Lower lobe of right lung (tissue), 2 donors: ENCODE results near the gene ARPC3. TPM values are rescaled to one million over a fixed set of nuclear protein-coding genes. Genes with fewer than 3 reads are reported as not detected.
"Not testable (repeated sequence)": the region's sequence is repeated elsewhere in the genome, so short reads cannot be mapped to it uniquely, and the experiment has no call there.

Source experiments
- ATAC-seq, 2 donors: fragments of 200-7000 bp; cut with Tn5 transposase; one replicate each; pipeline ENCODE4 v1.9.1; 2020 to 2022; ENCODE audit warnings: mild to moderate bottlenecking in 2 of 2, moderate library complexity in 2 of 2
- DNase-seq: peaks from one replicate; pipeline ENCODE4 v3.0.0-alpha.2; 2020
- H3K27ac ChIP-seq: fragments of 200-600 bp; one replicate; pipeline ENCODE4 v1.8.0; 2022
- H3K27me3 ChIP-seq: fragments of 200-600 bp; one replicate; pipeline ENCODE4 v1.8.0; 2022; ENCODE audit warnings: low read depth
- H3K36me3 ChIP-seq: fragments of 200-600 bp; one replicate; pipeline ENCODE4 v1.8.0; 2022; ENCODE audit warnings: mild to moderate bottlenecking
- H3K4me1 ChIP-seq: fragments of 200-600 bp; one replicate; pipeline ENCODE4 v1.8.0; 2022
- H3K4me3 ChIP-seq: fragments of 200-600 bp; one replicate; pipeline ENCODE4 v1.8.0; 2022; ENCODE audit warnings: mild to moderate bottlenecking
- H3K9me3 ChIP-seq: fragments of 200-600 bp; one replicate; pipeline ENCODE4 v1.8.0; 2022
- CTCF ChIP-seq: fragments of 200-600 bp; IDR thresholded peaks from one replicate; pipeline ENCODE4 v1.8.0; 2022; ENCODE audit warnings: antibody characterized with exemption, mild to moderate bottlenecking
- intact Hi-C: fragments of 100-400 bp; cut with DNase I; formaldehyde crosslinking; loops from one replicate; pipeline ENCODE4 v1.11.0; 2022
- total RNA-seq: library from RNA; stranded (reverse); fragmentation: NEBNext Ultra II Directional; extraction: Animal tissue kit (Norgen Biotek cat#: 25700); gene quantifications from one replicate; pipeline ENCODE4 v1.2.1, GENCODE V29; 2021
- donor health status: DM: no; HTN: yes; CAD: no; lungs with severe emphysema.

ARPC3 gene
- total RNA-seq, 1 donor from 2014 or later: 276 TPM

DNA sequence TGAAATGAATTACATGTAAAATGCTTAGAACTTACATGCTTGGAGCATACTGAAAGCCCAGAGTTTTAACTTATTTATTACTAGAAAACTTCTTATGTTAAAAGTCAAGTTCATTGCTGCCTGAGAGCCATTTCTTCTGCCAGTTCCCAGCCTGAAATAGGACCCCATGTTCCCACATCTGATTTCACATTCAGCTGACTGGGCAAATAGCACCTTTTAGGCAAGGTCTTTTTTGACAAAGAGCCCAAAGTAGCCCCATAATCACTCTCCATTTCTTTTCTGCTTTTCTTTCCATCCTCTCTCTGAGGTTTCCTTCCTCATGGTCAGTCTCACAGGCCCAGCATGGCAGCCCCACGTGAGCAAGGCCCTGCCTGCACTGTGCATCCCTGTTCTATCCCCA is 1.1 kb upstream of the ARPC3 start:
- no peaks in the 10 kb centered on the region for H3K9me3 ChIP-seq
- intact Hi-C loops: no loop called here
- H3K4me3 ChIP-seq: no peak overlapping the region
- H3K36me3 ChIP-seq: peaks cover 46% of the 10 kb centered on the region
- peak overlapping the region; percentile 14 for H3K27ac ChIP-seq
- no peak for TF ChIP-seq CTCF
- peaks cover 32% of the 10 kb centered on the region for H3K4me1 ChIP-seq
- DNase-seq: no peak
- no peak for ATAC-seq
- H3K27me3 ChIP-seq: no peaks in the 10 kb centered on the region

- no peak overlapping the region for H3K27ac ChIP-seq
- no peaks in the 10 kb centered on the region for H3K27me3 ChIP-seq
- peaks cover 32% of the 10 kb centered on the region for H3K4me1 ChIP-seq
- H3K36me3 ChIP-seq: peaks cover 73% of the 10 kb centered on the region
- no peak for DNase-seq
- no peak for ATAC-seq
- H3K4me3 ChIP-seq: no peak overlapping the region
- intact Hi-C loops: no loop called here
- TF ChIP-seq CTCF: no peak
- H3K9me3 ChIP-seq: no peaks in the 10 kb centered on the region
Measured at GRCh38 chr12:110444455-110444854, 5.7 kb downstream of the ARPC3 start.

GRCh38 chr12:110436231-110436630 is 13.9 kb downstream of the ARPC3 start:
- Histone ChIP-seq H3K9me3 (no peaks in the 10 kb centered on the region), H3K4me3 (no peak overlapping the region), H3K27ac (no peak overlapping the region), H3K4me1 (no peaks in the 10 kb centered on the region), H3K27me3 (no peaks in the 10 kb centered on the region), H3K36me3 (peaks cover 72% of the 10 kb centered on the region)
- no peak for DNase-seq
- TF ChIP-seq CTCF: no peak
- intact Hi-C loops: no loop called here
- ATAC-seq: no peak

GRCh38 chr12:110431957-110432587 is 18.1 kb downstream of the ARPC3 start:
- Histone ChIP-seq H3K4me1 (peaks cover 4% of the 10 kb centered on the region), H3K9me3 (no peaks in the 10 kb centered on the region), H3K27me3 (no peaks in the 10 kb centered on the region), H3K36me3 (peaks cover 31% of the 10 kb centered on the region), H3K4me3 (peak overlapping the region; percentile 60), H3K27ac (peak overlapping the region; percentile 67)
- no peak for TF ChIP-seq CTCF
- intact Hi-C loops: no loop called here
- ATAC-seq (no peak), DNase-seq (no peak)

GRCh38 chr12:110429676-110430075 is 20.5 kb downstream of the ARPC3 start:
- H3K27me3 ChIP-seq, intact Hi-C loops, DNase-seq, H3K36me3 ChIP-seq, H3K27ac ChIP-seq, H3K4me1 ChIP-seq, H3K9me3 ChIP-seq, H3K4me3 ChIP-seq, ATAC-seq: not testable (repeated sequence)

DNA sequence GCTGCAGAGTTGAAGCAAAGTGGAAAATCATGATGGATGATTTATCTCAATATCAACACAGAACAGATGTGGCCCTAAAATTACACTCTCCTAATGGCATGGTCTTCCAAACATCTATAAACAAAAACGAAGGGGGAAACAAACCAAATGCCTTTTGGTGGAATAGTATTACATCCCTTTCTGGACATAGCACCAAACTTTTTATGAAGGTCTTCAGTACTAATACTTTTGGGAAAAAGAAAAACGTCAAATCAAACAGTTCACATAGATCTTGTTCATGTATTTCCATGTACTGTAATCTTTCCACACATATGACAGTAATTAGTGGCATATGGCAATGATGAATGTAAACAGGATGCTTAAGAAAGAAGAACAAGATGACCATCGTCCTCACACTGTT is 23.7 kb downstream of the ARPC3 start:
- ATAC-seq (no peak), DNase-seq (no peak)
- TF ChIP-seq CTCF: no peak
- Histone ChIP-seq H3K27ac (no peak overlapping the region), H3K36me3 (no peaks in the 10 kb centered on the region), H3K9me3 (no peaks in the 10 kb centered on the region), H3K4me3 (no peak overlapping the region), H3K27me3 (no peaks in the 10 kb centered on the region), H3K4me1 (peaks cover 4% of the 10 kb centered on the region)
- intact Hi-C loops: no loop called here
